Prostate gland (tissue), 2 donors: ENCODE measurements around the gene TRPM7.

ENCODE experiments used
- POLR2A ChIP-seq: fragments of 450-650 bp; IDR thresholded peaks from one replicate; pipeline ENCODE4 v1.6.1; 2016; ENCODE audit warnings: antibody characterized with exemption, mild to moderate bottlenecking
- TF ChIP-seq, protein P1 (sequence below), 4 experiments: fragments of 200-600 bp in 2 of 4; fragments of 450-650 bp in 2 of 4; sonication (generic) in 2 of 4; IDR thresholded peaks; 1 replicate in 3 of 4; 2 replicates in 1 of 4; pipeline ENCODE4 v1.5.1; 2016 to 2019; ENCODE audit warnings: antibody characterized with exemption in 4 of 4, mild to moderate bottlenecking in 2 of 4, moderate library complexity in 2 of 4

DNA sequence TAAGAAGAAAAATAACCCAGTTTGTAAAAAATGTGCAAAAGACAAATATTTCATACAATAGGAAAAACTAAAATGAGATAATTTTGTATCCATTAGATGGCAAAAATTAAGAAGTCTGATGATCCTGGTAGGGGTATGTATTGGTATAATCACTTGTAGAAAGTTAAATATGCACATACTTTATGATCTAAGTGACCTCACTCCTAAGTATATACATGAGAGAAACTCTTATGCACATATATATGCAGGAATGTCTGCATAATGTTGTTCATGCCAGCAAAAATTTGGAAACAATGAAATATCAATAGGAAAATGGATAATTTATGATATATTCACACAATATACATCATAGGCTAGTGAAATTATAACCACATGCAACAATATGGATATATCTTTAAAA lies 173.6 kb downstream of the TRPM7 start:
- TF ChIP-seq, protein P1, sequence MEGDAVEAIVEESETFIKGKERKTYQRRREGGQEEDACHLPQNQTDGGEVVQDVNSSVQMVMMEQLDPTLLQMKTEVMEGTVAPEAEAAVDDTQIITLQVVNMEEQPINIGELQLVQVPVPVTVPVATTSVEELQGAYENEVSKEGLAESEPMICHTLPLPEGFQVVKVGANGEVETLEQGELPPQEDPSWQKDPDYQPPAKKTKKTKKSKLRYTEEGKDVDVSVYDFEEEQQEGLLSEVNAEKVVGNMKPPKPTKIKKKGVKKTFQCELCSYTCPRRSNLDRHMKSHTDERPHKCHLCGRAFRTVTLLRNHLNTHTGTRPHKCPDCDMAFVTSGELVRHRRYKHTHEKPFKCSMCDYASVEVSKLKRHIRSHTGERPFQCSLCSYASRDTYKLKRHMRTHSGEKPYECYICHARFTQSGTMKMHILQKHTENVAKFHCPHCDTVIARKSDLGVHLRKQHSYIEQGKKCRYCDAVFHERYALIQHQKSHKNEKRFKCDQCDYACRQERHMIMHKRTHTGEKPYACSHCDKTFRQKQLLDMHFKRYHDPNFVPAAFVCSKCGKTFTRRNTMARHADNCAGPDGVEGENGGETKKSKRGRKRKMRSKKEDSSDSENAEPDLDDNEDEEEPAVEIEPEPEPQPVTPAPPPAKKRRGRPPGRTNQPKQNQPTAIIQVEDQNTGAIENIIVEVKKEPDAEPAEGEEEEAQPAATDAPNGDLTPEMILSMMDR (IDR thresholded peaks at IDR 0.05) = no peak
- TF ChIP-seq POLR2A = no peak
